ENCODE measurements around the gene PPM1H. TPM values are rescaled to one million over a fixed set of nuclear protein-coding genes. Genes with fewer than 3 reads are reported as not detected.
"Not testable (repeated sequence)": the region's sequence is repeated elsewhere in the genome, so short reads cannot be mapped to it uniquely, and the experiment has no call there.

PPM1H gene
- total RNA-seq, 2 donors from 2014 or later: 3.3 to 4.3 TPM

DNA sequence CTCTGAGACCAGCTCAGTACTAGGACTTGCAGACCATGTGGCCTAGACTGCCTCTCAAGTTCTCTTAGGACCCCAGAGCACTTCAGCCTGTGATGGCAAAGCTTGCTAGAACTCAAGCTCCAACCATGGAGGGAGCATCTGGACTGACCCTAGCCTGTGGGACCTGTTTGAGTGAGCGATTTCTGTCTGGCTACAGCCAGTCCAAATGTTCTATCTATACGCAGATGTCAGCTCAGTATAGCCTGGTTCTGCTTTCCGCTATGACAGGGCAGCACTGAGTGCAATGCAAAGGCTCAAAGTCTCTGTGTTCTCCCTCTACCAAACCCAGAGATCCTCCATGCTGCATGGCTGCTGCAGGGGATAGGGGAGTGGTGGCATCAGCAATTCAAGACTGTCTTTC lies 20.7 kb upstream of the PPM1H start:
- DNase-seq (no peak), ATAC-seq (no peak)

DNA sequence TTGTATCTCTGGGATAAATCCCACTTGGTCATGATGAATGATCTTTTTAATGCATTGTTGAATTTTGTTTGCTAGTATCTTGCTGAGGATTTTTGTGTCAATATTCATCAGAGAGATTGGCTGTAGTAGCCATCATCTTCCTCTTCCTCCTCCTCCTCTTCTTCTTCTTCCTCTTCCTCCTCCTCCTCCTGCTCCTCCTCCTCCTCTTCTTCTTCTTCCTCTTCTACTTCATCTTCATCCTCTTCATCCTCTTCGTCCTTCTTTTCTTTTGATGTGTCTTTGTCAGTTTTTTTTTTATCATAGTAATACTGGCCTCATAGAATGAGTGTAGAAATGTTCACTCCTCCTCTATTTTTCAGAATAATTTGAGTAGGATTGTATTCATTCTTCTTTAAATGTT lies 15.4 kb upstream of the PPM1H start:
- ATAC-seq (no peak), DNase-seq (no peak)
- intact Hi-C loops (cut with DNase I): no loop called here

More for the DNA sequence above, 20.7 kb upstream of the PPM1H start:
- intact Hi-C loops (cut with DNase I): no loop called here

- intact Hi-C loops (cut with DNase I): no loop called here
- no peak for DNase-seq
- no peak for ATAC-seq
These were observed 13.2 kb upstream of the PPM1H start for GRCh38 chr12:62948123-62948522.

DNA sequence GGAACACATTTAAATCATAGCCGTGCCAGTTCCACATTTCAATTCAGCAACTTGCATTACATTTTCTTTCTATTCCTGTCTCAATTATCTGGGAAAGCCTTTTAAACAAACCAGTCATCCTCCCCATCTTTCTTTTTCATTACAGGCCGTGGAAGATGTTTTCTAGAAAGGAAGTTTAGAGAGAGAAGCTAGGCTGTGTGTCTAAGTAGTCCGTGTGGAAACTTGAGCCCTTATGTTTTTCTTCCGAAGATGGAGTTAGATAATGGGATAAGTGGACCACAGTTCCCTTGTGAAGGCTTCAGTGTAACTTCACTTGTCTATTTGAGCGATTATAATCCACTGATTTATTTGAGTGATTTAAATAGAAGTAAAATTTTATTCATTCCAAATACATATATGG lies 12.4 kb upstream of the PPM1H start:
- no peak for DNase-seq
- ATAC-seq: no peak
- intact Hi-C loops (cut with DNase I): no loop called here

- DNase-seq (no peak), ATAC-seq (no peak)
- intact Hi-C loops (cut with DNase I): no loop called here
These were observed 8.9 kb upstream of the PPM1H start for GRCh38 chr12:62943779-62944395.

- ATAC-seq; intact Hi-C loops (cut with DNase I); DNase-seq: not testable (repeated sequence)
These were observed 7.4 kb upstream of the PPM1H start for GRCh38 chr12:62942316-62942715.

DNA sequence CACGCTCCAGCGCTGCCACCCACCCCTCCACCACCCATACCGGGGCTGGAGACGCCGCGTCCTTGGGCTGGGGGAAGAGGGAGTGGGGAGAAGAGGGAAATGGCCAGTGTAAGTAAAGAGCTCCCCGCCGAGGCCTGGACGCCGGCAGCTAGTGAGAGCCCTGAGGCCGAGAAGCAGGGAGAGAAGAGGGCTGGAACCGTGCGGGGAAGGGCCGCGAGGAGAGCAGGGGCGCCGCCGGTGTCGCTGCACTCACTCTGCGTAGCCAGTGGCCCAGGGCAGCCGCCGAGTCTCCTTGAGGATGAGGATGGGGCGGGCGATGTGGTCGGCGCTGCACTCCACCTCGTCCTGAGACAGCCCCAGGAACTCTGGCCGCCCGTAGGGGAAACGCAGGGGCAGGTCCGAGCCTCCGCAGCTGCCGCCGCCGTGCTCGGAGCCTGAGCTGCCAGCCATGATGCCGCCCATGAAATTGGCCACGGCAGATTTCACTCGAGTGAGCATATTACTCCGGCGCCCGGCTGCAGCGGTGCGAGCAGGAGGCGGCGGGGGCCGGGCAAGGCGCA lies 631 bp downstream of the PPM1H start:
- peak; percentile 63 to 75 for ATAC-seq
- DNase-seq: peak; percentile 52
- intact Hi-C loops (cut with DNase I): loop anchor here (5.0 to 10.0 kb wide), 3 partner anchors 70 to 120 kb away; no protein-coding TSS in a partner anchor

- peak in 1 of 2 donors; percentile 6 for ATAC-seq
- intact Hi-C loops (cut with DNase I): loop anchor here (5.0 to 10.0 kb wide), 3 partner anchors 69 to 119 kb away; no protein-coding TSS in a partner anchor
- DNase-seq: no peak
These were observed 1.2 kb downstream of the PPM1H start for GRCh38 chr12:62933602-62934238.

DNA sequence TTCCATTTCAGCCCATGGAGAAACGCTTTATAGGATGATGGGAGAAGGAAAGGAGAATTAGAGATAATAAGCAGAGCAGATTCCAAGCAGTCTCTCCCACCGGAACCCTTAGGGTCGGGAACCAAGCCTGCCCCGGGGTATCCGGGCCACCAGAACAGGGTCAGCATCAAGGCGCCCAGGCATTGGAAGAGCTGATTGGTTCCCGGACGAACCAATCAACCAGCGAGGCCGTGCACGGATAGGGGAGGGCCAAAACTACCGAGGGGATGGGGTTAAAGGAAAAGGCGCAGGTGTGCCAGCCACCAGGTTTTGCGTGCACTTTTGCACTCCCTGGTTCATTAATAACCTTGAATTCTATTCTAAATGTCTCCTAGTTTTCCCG lies 1.7 kb downstream of the PPM1H start:
- ATAC-seq (peak; percentile 40 to 71), DNase-seq (peak; percentile 58)
- intact Hi-C loops (cut with DNase I): loop anchor here (5.0 to 10.0 kb wide), 3 partner anchors 68 to 118 kb away; no protein-coding TSS in a partner anchor

DNA sequence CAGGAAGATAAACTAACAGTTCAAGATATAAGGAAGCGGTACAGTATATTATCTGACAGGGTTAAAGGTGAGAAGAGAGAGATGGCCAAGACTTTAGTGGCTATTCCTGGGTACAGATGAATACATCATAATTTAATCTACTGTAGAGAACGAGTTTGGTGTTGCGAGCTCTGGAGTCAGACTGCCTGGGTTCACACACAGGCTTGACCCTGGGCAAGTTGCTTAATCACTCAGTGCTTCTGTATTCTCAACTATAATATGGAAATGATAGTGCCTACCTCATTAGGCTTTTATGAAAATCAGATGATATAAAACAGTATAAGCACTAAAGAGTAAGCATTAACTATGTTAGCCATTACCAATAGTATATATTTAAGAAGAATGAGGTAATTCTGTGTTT lies 3.5 kb downstream of the PPM1H start:
- DNase-seq: no peak
- ATAC-seq: no peak
- intact Hi-C loops (cut with DNase I): loop anchor here (5.0 to 10.0 kb wide), 3 partner anchors 67 to 117 kb away; no protein-coding TSS in a partner anchor

- intact Hi-C loops (cut with DNase I): loop anchor here (5.0 to 10.0 kb wide), 3 partner anchors 66 to 116 kb away; no protein-coding TSS in a partner anchor
- DNase-seq (no peak), ATAC-seq (no peak)
These were observed 4.2 kb downstream of the PPM1H start for GRCh38 chr12:62930546-62931425.

DNA sequence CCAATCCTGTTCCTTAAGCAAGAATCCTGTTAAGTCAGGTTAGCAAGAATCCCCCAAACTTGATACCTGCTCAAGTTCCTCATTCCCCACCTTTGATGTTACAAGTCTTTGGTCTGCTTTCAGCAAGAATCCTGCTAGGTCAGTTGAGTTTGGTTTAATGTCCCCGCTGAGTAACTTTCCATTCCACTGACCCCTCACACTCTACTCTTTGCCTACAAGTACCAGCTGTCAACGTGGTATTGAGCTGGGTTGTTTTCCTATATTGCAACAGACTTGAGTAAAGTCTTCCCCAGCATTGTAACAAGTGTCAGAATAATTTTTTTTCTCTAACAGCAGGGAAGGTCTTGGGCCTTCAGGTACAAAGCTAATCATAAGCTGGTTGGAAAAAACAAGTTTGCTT lies 6.3 kb downstream of the PPM1H start:
- intact Hi-C loops (cut with DNase I): no loop called here
- no peak for ATAC-seq
- no peak for DNase-seq

DNA sequence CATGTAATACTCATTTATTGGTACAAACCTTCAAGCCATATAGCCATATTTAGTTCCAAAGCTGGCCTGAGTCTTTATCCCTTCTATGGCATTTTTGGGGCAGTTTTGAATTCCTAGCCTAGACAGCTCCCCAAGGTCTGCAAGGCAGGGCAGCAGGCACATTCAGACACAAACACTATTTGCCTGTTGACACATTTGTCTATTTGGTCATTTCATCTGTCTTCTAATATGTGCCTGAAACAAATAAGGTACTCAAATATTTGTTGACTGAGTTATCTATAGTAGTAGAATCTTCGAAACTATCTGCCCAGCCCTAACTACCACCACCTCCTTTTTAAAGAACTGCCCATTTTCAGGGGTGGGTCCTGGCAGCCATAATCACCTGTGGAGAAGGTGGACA lies 9.3 kb downstream of the PPM1H start:
- ATAC-seq (no peak), DNase-seq (no peak)
- intact Hi-C loops (cut with DNase I): no loop called here

DNA sequence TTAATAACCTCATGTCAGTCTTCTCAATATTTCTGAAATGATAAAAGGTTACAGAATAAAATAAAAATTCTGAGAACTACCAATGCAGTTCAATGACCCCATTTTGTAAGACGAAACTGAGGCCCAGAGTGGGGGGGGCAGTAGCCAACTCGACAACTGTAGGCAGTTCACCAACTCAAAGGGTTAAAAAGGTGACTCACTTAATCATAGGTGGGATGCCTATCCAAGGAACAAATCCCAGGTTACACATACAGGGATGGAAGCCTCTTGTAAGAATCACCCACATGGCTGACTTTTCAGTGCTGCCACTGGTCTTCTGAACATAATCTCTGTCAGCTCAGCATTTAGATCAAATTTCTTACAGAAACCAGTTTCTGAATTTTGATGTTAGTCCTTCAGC lies 10.9 kb downstream of the PPM1H start:
- ATAC-seq (no peak), DNase-seq (no peak)
- intact Hi-C loops (cut with DNase I): no loop called here

GRCh38 chr12:62922539-62922938 lies 12.4 kb downstream of the PPM1H start:
- intact Hi-C loops (cut with DNase I): no loop called here
- ATAC-seq: no peak
- no peak for DNase-seq

DNA sequence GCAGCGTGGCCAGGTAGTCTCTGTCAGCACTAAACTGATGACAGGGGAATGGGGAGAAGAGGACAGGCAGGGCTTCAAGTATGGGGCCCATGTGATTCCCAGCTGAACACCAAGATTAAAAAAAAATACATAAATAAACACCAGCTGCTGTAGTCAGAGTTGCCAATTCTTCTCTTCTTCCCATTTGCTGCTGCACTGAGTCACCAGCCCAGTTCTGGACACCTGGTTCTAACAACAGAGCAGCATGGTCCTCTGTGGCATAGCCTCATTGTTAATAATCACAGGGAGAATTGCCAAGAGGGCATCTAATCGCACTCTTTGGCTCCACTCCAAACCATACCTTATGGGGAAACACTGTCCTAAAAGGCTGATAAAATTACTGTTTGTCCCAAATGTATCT lies 15.1 kb downstream of the PPM1H start:
- intact Hi-C loops (cut with DNase I): no loop called here
- no peak for DNase-seq
- peak in 1 of 2 donors; percentile 66 for ATAC-seq

GRCh38 chr12:62917926-62918325 lies 17.0 kb downstream of the PPM1H start:
- DNase-seq (no peak), ATAC-seq (no peak)
- intact Hi-C loops (cut with DNase I): no loop called here

GRCh38 chr12:62916632-62917425 lies 18.1 kb downstream of the PPM1H start:
- intact Hi-C loops (cut with DNase I): no loop called here
- DNase-seq: no peak
- ATAC-seq: no peak

DNA sequence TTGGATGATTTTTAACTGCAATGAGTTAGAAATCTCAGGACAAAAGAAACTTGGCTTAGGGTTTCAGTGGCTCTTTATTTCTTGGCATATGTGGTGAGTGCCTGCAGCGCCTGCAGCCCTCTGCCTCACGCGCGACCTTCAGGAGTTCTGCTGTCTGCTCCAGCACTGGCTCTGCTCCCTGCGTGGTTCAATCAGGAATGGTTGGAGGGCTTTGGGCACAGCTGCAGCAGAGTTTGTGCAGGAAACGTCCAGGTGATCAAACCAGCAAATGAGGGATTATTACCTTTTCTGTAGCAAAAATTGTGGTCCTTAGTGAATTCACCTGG lies 19.8 kb downstream of the PPM1H start:
- DNase-seq (no peak), ATAC-seq (no peak)
- intact Hi-C loops (cut with DNase I): no loop called here

Measured in left cardiac atrium (tissue), 4 donors.